Islet of Langerhans (tissue), 1 donor: ENCODE results near the gene ABL1.
"Not testable (repeated sequence)": the region's sequence is repeated elsewhere in the genome, so short reads cannot be mapped to it uniquely, and the experiment has no call there.

Source experiments
- FAIRE-seq: peaks from one replicate; lab custom pipeline; 2011; peaks lifted over from hg19 to GRCh38; lab: Jason Lieb, UNC

ABL1 gene

GRCh38 chr9:130905125-130905901, 70.3 kb downstream of the ABL1 start:
- no peak for FAIRE-seq

DNA sequence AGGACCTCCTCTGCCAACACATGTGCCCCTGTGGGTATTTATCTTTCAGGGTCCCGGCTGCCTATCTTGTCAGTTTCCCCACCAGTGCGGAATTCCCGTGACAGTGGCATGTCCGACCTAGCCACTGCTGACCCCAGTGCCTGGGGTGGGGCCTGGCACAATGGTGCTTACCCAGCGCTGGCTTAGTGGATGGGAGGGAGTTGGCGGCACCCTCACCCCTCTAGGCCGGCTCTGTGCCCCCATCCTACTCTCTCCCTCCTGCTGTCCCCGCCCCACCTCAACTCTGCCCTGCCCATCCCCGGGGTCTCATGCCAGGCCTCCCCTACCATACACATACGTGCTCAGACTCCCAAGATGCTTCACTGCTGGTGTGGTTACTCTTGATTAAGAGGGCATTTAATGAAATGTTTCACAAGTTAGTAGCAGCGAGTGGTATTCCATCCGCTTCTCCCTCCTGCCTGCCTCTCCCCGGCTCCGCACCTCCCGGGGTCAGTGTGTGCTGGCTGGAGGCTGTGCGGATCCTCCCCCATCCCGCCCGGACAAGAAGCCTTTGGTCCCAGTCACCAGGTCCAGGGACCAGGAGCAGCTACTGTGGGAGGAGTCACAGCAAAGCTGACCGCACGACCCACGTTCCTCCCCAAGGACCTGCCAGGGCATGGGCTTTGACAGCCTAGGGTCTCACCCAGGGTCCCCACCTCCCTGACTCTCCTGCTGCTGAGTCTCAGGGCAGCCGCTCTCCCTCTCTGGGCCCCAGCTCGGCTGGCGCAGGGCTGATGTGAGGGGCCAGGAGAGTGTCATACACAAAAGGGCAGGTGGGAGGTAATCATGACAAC, 71.1 kb downstream of the ABL1 start:
- FAIRE-seq: no peak

DNA sequence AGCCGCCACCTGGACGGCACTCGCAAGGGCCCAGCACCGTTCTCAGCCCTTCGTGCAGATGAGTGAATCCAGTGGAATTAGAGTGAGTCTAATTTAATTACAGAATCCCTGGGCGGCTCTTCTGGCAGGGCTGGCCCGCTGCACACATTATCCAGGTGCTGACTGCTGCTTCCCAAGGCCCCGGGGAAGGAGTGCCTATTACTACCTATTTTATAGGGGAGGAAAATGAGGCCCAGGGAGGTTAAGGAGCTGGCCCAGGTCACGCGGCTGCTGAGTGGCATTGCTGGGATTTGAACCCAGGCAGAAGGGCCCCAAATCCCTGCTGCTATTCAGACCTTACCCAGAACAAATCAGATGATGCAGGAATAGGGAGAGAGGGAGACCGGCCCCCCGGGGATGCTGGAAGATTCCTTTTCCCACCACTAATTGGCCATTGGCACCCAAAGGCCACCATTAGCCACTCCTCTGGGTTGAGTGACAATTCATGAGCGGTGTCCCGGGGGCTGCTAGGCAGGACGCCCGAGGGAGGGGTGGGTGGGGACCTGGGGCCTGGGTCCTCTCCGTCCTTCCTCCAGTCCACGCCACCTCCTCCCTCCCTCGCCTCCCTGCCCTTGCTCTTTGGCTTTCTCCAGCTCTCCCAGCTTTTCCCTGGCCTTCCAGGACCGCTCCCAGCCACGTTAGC, 71.8 kb downstream of the ABL1 start:
- FAIRE-seq: no peak

DNA sequence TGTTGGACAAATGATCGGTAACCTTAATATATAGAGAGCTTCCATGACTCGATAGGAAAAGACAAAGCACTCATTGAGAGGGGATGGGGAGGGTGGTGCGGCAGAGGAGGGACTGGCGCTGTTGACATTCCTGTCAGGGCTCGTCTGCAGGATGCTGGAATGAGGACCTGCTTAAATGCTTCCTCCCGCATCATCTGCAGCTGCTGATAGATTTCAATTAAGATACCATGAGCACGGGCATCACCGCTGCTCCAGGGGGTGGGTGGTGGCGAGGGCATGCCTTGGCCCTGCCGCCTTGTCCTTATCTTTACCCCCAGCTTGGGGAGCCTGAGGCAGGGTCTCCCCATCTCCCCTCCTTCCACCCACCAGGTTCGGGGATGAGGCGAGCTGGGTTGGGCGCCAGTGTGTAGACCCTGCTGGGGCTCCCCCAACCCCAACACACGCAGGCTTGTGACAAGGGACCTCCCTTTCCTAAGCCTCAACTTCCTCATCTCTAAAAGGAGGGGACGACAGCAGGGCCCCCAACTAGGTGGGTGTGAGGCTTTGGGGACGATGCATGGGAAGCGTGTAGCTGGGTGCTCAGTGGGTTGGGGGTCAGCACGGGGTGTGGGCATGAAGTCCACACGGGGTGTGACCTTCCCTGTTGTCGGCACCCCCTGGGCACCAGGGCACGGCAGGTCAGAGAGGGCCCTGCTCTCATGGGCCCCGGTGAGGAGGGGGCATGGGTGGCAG, 73.3 kb downstream of the ABL1 start:
- no peak for FAIRE-seq

DNA sequence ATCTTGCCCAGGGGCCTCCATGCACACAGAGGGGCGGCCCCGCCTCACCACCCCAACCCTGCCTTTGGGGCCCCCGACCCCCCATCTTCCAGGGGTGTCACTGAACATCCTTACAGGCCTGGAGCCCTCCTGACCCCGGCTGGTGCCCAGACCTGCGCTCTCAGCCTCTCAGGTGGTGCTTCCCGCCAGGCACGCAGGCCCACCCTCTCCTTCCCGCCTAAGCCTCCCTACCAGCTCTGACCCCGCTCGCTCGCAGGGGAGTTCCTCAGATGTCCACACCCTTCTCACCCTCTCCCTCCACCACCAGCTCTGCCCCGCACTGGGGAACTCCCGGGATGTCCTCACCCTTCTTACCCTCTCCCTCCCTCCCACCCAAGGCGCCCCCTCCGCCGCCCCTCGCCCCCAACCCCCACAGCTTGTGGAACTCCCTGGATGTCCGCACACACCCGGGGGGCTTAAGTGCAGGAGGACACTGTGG, 73.9 kb downstream of the ABL1 start:
- FAIRE-seq: no peak

DNA sequence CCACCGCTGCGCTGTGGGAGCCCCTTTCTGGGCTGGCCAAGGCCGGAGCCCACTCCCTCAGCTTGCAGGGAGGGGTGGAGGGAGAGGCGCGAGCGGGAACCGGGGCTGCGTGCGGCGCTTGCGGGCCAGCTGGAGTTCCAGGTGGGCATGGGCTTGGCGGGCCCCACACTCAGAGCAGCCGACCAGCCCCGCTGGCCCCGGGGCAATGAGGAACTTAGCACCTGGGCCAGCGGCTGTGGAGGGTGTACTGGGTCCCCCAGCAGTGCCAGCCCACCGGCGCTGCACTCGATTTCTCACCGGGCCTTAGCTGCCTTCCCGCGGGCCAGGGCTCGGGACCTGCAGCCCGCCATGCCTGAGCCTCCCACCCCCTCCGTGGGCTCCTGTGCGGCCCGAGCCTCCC, 75.0 kb downstream of the ABL1 start:
- not testable (repeated sequence) for FAIRE-seq

DNA sequence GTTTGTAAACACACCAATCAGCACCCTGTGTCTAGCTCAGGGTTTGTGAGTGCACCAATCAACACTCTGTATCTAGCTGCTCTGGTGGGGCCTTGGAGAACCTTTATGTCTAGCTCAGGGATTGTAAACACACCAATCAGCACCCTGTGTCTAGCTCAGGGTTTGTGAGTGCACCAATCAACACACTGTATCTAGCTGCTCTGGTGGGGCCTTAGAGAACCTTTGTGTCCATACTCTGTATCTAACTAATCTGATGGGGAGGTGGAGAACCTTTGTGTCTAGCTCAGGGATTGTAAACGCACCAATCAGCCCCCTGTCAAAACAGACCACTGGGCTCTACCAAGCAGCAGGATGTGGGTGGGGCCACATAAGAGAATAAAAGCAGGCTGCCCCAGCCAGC, 75.6 kb downstream of the ABL1 start:
- not testable (repeated sequence) for FAIRE-seq

GRCh38 chr9:130911254-130912049, 76.4 kb downstream of the ABL1 start:
- no peak for FAIRE-seq

DNA sequence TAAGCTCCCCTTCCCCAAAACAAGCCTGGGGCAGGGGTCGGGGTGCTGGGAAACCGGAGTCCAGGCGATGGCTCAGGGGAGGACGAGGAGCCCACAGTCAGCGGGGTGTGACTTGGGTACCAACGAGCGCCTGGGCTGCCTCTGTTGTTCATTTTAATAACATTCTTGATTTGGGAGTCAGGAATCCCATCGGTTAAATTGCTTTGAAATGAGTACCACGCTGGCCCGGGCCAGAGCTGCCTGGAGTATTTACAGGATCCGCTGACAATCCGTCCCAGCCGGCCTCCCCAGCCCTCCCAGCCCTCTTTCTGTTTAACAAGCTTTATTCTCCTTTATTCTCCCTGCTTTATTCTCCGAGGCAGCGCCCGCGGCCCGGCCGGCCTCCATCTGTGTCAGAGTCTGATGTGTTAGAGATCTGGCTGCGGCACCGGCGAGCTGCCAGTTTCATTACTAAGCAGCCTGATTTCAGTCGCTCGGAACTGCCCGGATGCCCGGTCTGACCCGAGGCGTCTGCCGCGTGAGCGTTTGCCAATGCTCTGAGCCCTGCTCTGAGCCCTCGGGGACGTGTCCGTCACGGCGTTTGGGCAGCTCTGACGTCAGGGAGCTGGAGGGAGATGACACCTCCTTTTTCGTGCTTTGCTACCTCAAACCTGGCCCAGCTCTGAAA, 78.0 kb downstream of the ABL1 start:
- no peak for FAIRE-seq

DNA sequence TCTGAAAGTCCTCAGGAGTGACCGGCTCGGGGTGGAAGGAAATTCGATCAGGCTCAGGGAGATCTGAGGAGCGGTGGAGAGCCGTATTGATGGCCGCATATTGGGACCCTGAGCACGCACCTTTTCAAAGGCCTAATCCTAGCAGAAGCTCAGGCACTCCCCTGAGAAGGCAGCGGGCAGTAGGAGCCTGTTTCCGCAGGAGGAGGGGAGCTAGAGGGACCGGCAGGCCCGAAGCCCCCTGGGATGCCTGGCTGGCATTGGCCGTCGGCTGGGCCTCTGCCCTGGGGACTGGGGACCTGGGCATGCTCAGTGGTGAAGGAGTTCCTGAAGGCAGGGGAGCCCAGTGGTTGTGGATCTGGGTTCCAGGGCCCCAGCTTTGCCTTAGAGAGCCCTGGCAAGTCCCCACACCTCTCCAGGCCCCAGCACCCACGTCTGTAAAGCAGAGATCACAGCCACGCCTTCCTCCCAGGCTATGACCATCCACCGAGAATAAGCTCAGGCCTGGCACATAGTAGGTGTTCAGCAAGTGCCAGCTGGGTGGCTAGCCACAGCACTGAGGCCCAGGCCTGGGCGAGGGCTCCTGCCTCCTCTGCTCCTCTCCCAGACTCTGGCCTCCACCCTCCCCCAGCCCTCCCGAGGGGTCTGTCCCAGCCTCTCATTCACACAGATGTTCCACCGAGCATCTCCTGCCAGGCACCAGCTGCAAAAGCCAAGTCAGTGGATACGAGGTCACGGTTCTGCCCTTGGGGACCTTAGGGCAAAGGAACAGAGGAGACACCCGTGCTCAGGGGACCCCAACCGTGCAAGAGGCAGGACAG, 78.8 kb downstream of the ABL1 start:
- FAIRE-seq: no peak

- FAIRE-seq: no peak
These were observed 79.5 kb downstream of the ABL1 start for GRCh38 chr9:130914417-130915095.

GRCh38 chr9:130915096-130915447, 80.0 kb downstream of the ABL1 start:
- FAIRE-seq: no peak

GRCh38 chr9:130917168-130917960, 82.3 kb downstream of the ABL1 start:
- FAIRE-seq: no peak

DNA sequence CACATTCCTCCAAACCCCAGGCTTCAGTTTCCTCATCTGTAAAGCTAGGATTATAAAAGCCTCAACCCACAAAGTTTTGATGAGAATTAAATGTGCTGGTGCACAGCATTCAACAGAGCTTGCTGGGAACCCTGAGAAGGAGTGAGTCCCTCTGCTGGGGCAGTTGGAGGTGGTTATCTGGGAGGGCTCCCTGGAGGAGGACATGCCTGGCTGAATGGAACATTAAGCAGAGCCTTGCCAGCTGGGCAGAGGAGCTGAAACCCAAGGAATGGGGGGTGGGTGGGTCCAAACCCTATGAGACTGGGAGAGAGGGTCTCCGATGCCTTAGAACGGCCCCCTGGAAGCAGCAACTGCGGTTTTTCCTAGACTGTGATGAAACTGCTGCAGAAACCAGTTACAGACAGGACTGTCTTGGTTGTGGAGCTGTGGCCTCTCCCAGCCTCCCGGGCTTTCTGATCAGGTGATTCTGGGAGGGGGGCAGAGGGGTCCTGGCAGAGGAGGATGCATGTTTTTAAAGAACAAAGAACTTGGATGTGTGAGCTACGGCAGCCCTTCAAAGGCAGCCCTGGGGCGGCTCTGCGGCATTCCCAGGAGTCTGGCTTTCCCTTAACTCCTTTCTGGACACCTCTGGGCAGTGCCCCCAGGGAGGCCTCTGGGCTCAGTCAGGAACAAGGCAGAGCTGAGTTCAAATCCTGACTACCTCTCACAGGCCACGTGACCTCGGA, 83.2 kb downstream of the ABL1 start:
- no peak for FAIRE-seq

DNA sequence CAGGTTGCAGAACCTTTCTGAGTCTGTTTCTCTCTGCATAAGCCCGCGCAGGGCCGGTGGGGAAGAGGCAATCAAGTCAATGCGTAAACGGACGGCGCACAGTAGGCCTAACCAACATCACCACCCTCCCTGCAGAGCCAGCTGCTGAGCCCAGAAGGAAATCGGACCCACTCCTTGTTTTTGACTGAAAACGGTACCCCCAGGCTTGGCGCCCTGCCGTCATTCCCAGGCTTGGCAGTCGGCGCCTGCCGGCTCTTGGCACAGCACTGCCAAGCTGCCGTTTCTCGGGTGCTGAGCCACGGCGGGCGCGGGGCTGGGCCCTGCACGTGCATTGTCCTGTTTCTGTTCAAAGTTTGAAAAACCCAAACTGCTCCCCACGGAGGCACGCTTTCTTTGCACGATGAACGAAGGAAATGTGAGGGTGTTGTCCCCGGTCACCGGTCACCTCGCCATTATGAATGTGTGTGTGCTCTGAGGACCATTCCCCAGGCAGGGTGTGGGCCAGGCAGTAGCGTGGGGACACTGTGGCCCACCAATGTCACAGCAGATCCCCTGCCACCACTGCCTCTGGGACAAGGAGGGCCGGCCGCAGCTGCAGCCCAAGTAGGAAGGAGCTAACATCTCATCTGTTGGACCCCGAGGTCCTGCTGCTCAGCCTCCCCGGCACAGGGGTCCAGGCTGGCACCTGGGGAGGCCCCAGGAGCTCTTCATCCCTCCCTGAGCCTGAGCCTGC, 83.9 kb downstream of the ABL1 start:
- no peak for FAIRE-seq

- no peak for FAIRE-seq
These were observed 84.6 kb downstream of the ABL1 start for GRCh38 chr9:130919559-130920145.

DNA sequence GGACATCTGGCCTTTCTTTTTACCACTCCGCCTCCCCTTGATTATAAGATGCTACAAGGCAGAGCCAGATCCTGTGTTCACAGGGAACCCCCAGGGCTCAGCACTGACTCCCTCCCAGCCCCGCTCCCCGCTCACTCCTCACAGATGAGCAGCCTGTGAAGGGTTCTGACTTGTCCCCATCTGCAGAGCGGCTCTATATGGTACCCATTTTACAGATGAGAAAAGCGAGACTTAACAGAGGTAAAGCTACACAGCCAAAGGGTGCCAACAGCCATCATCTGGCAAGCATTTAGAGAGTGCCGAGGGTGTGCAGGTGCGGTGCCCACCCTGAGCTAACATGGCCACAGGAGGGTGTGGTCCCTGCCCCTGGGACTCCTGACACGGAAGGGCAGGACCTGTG, 85.2 kb downstream of the ABL1 start:
- no peak for FAIRE-seq
